HEK293 (cell line): ENCODE measurements around the gene MYH6.

Experiments used
- CTCF ChIA-PET: fragments of 350-600 bp; formaldehyde crosslinking; extraction: SDS; loops from one replicate; lab custom pipeline; 2021; ENCODE audit warnings: antibody characterized with exemption; lab: Yijun Ruan, JAX
- POLR2A ChIA-PET: fragments of 300-600 bp; formaldehyde crosslinking; extraction: SDS; loops from one replicate; lab custom pipeline; 2020; ENCODE audit warnings: antibody characterized with exemption, inconsistent platforms; lab: Yijun Ruan, JAX
- H3K27ac ChIP-seq: fragments of 200-500 bp; sonication (Bioruptor generic); 2 replicates; pipeline ENCODE4 v1.5.1; 2014; ENCODE audit warnings: low read depth, low read length, control low read depth, inconsistent platforms; ENCODE audit errors: extremely low read depth
- H3K36me3 ChIP-seq, 2 experiments: fragments of 200-500 bp in 1 of 2; sonication (Bioruptor generic) in 1 of 2; 1 replicate in 1 of 2; 2 replicates in 1 of 2; pipeline ENCODE4 v1.5.1; 2014 to 2017; ENCODE audit warnings: inconsistent platforms in 2 of 2, low read length in 2 of 2; ENCODE audit not compliant: control insufficient read depth in 2 of 2, insufficient read depth in 1 of 2
- H3K4me1 ChIP-seq: fragments of 200-500 bp; sonication (Bioruptor generic); 2 replicates; pipeline ENCODE4 v1.5.1; 2014; ENCODE audit warnings: mild to moderate bottlenecking, low read length, inconsistent platforms; ENCODE audit not compliant: control insufficient read depth, insufficient read depth
- H3K4me3 ChIP-seq: 2 replicates; pipeline ENCODE4 v1.5.1; 2011; ENCODE audit warnings: low read depth, mild to moderate bottlenecking, control low read depth, low read length, moderate library complexity
- H3K9me3 ChIP-seq: fragments of 200-500 bp; sonication (Bioruptor generic); 2 replicates; pipeline ENCODE4 v1.5.1; 2014; ENCODE audit warnings: low read depth, low read length, inconsistent platforms; ENCODE audit not compliant: control insufficient read depth, insufficient read depth
- BCL11A ChIP-seq: fragments of 450-650 bp; formaldehyde crosslinking; IDR thresholded peaks from 2 replicates; pipeline ENCODE4 v1.5.1; 2016; ENCODE audit warnings: low read depth, missing biosample characterization, missing genetic modification characterization
- GFI1B ChIP-seq: fragments of 450-650 bp; formaldehyde crosslinking; IDR thresholded peaks from 2 replicates; pipeline ENCODE4 v1.5.1; 2016; ENCODE audit warnings: missing biosample characterization, missing genetic modification characterization
- GLIS2 ChIP-seq: fragments of 450-650 bp; formaldehyde crosslinking; IDR thresholded peaks from 2 replicates; pipeline ENCODE4 v1.5.1; 2016; ENCODE audit warnings: missing biosample characterization, missing genetic modification characterization
- KLF7 ChIP-seq: fragments of 450-650 bp; formaldehyde crosslinking; IDR thresholded peaks from 2 replicates; pipeline ENCODE4 v1.5.1; 2016; ENCODE audit warnings: missing biosample characterization, missing genetic modification characterization, borderline replicate concordance
- SCRT2 ChIP-seq: fragments of 450-650 bp; formaldehyde crosslinking; IDR thresholded peaks from 2 replicates; pipeline ENCODE4 v1.5.1; 2016; ENCODE audit warnings: missing biosample characterization, missing genetic modification characterization
- WT1 ChIP-seq: fragments of 450-650 bp; formaldehyde crosslinking; IDR thresholded peaks from 2 replicates; pipeline ENCODE4 v1.5.1; 2016; ENCODE audit warnings: missing biosample characterization, missing genetic modification characterization
- YY1 ChIP-seq: fragments of 450-650 bp; formaldehyde crosslinking; IDR thresholded peaks from 2 replicates; pipeline ENCODE4 v1.5.1; 2018; ENCODE audit warnings: missing biosample characterization, missing genetic modification characterization
- ZBTB17 ChIP-seq: fragments of 450-650 bp; formaldehyde crosslinking; IDR thresholded peaks from 2 replicates; pipeline ENCODE4 v1.5.1; 2016; ENCODE audit warnings: missing biosample characterization, missing genetic modification characterization
- ZEB2 ChIP-seq: fragments of 450-650 bp; formaldehyde crosslinking; IDR thresholded peaks from 2 replicates; pipeline ENCODE4 v1.5.1; 2016; ENCODE audit warnings: missing biosample characterization, missing genetic modification characterization
- ZNF155 ChIP-seq: fragments of 450-650 bp; formaldehyde crosslinking; IDR thresholded peaks from 2 replicates; pipeline ENCODE4 v1.5.1; 2016; ENCODE audit warnings: missing biosample characterization, missing genetic modification characterization
- ZNF239 ChIP-seq: fragments of 450-650 bp; formaldehyde crosslinking; IDR thresholded peaks from 2 replicates; pipeline ENCODE4 v1.5.1; 2016; ENCODE audit warnings: missing biosample characterization, missing genetic modification characterization
- ZNF274 ChIP-seq, 2 experiments: fragments of 200-500 bp in 1 of 2; fragments of 450-650 bp in 1 of 2; sonication (Bioruptor generic) in 1 of 2; formaldehyde crosslinking in 1 of 2; IDR thresholded peaks; 2 replicates each; pipeline versions ENCODE4 v1.5.1 to v1.6.1; 2014 to 2016; ENCODE audit warnings: borderline replicate concordance in 1 of 2, inconsistent platforms in 1 of 2, low read length in 1 of 2, missing biosample characterization in 1 of 2, missing genetic modification characterization in 1 of 2
- ZNF37A ChIP-seq: fragments of 450-650 bp; IDR thresholded peaks from 2 replicates; pipeline ENCODE4 v1.5.1; 2018; ENCODE audit warnings: missing biosample characterization, missing genetic modification characterization
- ZNF423 ChIP-seq: fragments of 450-650 bp; formaldehyde crosslinking; IDR thresholded peaks from 2 replicates; pipeline ENCODE4 v1.5.1; 2016; ENCODE audit warnings: missing biosample characterization, missing genetic modification characterization
- ZNF433 ChIP-seq: fragments of 450-650 bp; formaldehyde crosslinking; IDR thresholded peaks from 2 replicates; pipeline ENCODE4 v1.5.1; 2016; ENCODE audit warnings: missing biosample characterization, missing genetic modification characterization, low read depth
- ZNF473 ChIP-seq: fragments of 450-650 bp; formaldehyde crosslinking; IDR thresholded peaks from 2 replicates; pipeline ENCODE4 v1.5.1; 2017; ENCODE audit warnings: missing biosample characterization, missing genetic modification characterization
- ZNF510 ChIP-seq: fragments of 450-650 bp; formaldehyde crosslinking; IDR thresholded peaks from 2 replicates; pipeline ENCODE4 v1.5.1; 2018; ENCODE audit warnings: mild to moderate bottlenecking, missing genetic modification characterization, missing biosample characterization; ENCODE audit not compliant: insufficient replicate concordance
- ZNF529 ChIP-seq: fragments of 450-650 bp; formaldehyde crosslinking; IDR thresholded peaks from 2 replicates; pipeline ENCODE4 v1.5.1; 2017; ENCODE audit warnings: missing genetic modification characterization, missing biosample characterization; ENCODE audit not compliant: insufficient replicate concordance
- ZNF555 ChIP-seq: fragments of 450-650 bp; formaldehyde crosslinking; conservative IDR thresholded peaks from 2 replicates; pipeline ENCODE4 v1.5.1; 2017; ENCODE audit warnings: missing biosample characterization, mild to moderate bottlenecking, missing genetic modification characterization, inconsistent platforms
- ZNF571 ChIP-seq: fragments of 450-650 bp; formaldehyde crosslinking; IDR thresholded peaks from 2 replicates; pipeline ENCODE4 v1.5.0; 2017; ENCODE audit warnings: missing biosample characterization, missing genetic modification characterization
- ZNF777 ChIP-seq: fragments of 450-650 bp; formaldehyde crosslinking; IDR thresholded peaks from 2 replicates; pipeline ENCODE4 v1.5.1; 2017; ENCODE audit warnings: missing biosample characterization, missing genetic modification characterization, borderline replicate concordance
- TF ChIP-seq, protein P1 (sequence below): fragments of 450-650 bp; formaldehyde crosslinking; IDR thresholded peaks from 2 replicates; pipeline ENCODE4 v1.5.1; 2017; ENCODE audit warnings: missing biosample characterization, missing genetic modification characterization
- TF ChIP-seq, protein P2 (sequence below): fragments of 450-650 bp; formaldehyde crosslinking; conservative IDR thresholded peaks from 2 replicates; pipeline ENCODE4 v1.5.1; 2016; ENCODE audit warnings: low read depth, missing biosample characterization, missing genetic modification characterization
- TF ChIP-seq, protein P3 (sequence below): IDR thresholded peaks from 2 replicates; pipeline ENCODE4 v1.6.1; 2011; ENCODE audit warnings: mild to moderate bottlenecking, low read depth, low read length, borderline replicate concordance

Gene MYH6

DNA sequence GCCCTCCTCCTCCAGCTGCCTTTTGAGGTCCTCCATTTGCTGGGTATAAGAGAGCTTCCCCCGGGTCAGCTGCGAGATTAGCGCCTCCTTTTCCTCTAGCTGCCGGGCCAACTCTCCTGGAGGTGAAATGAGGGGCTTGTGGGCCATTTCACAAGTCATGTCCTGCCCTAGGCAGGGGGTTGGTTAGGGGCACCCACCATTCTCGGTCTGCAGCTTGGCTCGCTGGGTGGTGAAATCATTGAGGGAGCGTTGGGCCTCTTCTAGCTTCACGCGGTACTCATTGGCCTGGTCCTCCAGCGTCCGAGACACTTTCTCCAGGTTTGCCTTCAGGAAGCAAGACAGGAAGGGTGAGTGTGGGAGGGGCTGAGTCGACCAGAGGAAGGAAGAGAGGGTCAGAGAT, 18.7 kb downstream of the MYH6 start (continued):
- no peak for TF ChIP-seq ZNF433 (tag by site-specific recombination)
- no peak for TF ChIP-seq ZEB2 (tag by site-specific recombination)
- TF ChIP-seq GLIS2 (tag by site-specific recombination) = no peak
- no peak for TF ChIP-seq WT1
- no peak for TF ChIP-seq KLF7
- TF ChIP-seq ZNF529 (tag by site-specific recombination) = no peak
- no peak for TF ChIP-seq ZNF37A (tag by site-specific recombination)

DNA sequence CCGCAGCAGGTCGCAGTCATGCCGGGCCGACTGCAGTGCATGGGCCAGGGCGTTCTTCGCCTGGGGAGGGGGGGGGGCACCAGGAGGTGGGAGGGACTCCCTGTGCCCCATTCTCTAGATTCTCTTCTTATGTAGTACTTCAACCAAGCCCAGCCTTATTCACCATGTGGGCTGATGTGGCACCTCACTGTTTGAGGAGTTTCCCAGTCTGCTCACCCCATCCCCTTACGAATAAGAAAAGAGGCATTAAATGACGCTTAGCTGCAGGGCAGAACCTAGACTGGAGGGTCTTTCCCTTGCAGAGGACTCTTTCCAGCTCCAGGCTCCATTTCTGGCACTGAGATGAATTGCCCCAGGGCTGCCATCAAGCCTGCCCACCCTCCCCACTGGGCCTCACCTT, 19.1 kb downstream of the MYH6 start:
- CTCF ChIA-PET = interaction anchor here (0.8 to 7.1 kb wide), 2 partner anchors 9 to 833 kb away, joined by 6 to 34 read pairs; no protein-coding TSS in a partner anchor
- no peaks in the 10 kb centered on the region for H3K9me3 ChIP-seq
- no peak for TF ChIP-seq ZNF155 (tag by site-specific recombination)
- TF ChIP-seq, protein P1, sequence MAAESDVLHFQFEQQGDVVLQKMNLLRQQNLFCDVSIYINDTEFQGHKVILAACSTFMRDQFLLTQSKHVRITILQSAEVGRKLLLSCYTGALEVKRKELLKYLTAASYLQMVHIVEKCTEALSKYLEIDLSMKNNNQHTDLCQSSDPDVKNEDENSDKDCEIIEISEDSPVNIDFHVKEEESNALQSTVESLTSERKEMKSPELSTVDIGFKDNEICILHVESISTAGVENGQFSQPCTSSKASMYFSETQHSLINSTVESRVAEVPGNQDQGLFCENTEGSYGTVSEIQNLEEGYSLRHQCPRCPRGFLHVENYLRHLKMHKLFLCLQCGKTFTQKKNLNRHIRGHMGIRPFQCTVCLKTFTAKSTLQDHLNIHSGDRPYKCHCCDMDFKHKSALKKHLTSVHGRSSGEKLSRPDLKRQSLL (tag by site-specific recombination) = no peak
- TF ChIP-seq ZNF239 = no peak
- TF ChIP-seq ZNF571 = no peak
- TF ChIP-seq ZNF777 (tag by site-specific recombination) = no peak
- no peak for TF ChIP-seq YY1 (tag by site-specific recombination)
- TF ChIP-seq, protein P2, sequence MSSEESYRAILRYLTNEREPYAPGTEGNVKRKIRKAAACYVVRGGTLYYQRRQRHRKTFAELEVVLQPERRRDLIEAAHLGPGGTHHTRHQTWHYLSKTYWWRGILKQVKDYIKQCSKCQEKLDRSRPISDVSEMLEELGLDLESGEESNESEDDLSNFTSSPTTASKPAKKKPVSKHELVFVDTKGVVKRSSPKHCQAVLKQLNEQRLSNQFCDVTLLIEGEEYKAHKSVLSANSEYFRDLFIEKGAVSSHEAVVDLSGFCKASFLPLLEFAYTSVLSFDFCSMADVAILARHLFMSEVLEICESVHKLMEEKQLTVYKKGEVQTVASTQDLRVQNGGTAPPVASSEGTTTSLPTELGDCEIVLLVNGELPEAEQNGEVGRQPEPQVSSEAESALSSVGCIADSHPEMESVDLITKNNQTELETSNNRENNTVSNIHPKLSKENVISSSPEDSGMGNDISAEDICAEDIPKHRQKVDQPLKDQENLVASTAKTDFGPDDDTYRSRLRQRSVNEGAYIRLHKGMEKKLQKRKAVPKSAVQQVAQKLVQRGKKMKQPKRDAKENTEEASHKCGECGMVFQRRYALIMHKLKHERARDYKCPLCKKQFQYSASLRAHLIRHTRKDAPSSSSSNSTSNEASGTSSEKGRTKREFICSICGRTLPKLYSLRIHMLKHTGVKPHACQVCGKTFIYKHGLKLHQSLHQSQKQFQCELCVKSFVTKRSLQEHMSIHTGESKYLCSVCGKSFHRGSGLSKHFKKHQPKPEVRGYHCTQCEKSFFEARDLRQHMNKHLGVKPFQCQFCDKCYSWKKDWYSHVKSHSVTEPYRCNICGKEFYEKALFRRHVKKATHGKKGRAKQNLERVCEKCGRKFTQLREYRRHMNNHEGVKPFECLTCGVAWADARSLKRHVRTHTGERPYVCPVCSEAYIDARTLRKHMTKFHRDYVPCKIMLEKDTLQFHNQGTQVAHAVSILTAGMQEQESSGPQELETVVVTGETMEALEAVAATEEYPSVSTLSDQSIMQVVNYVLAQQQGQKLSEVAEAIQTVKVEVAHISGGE (tag by site-specific recombination) = no peak
- TF ChIP-seq BCL11A (tag by site-specific recombination) = no peak
- no peak for TF ChIP-seq ZNF423 (tag by site-specific recombination)
- TF ChIP-seq ZNF473 (tag by site-specific recombination) = no peak
- no peak for TF ChIP-seq SCRT2 (tag by site-specific recombination)
- TF ChIP-seq ZBTB17 = no peak
- no peak for TF ChIP-seq GFI1B (tag by site-specific recombination)
- TF ChIP-seq ZNF555 = no peak
- no peak for TF ChIP-seq ZNF510 (tag by site-specific recombination)
- TF ChIP-seq, protein P3, sequence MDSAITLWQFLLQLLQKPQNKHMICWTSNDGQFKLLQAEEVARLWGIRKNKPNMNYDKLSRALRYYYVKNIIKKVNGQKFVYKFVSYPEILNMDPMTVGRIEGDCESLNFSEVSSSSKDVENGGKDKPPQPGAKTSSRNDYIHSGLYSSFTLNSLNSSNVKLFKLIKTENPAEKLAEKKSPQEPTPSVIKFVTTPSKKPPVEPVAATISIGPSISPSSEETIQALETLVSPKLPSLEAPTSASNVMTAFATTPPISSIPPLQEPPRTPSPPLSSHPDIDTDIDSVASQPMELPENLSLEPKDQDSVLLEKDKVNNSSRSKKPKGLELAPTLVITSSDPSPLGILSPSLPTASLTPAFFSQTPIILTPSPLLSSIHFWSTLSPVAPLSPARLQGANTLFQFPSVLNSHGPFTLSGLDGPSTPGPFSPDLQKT = no peak
- no peak for TF ChIP-seq ZNF274 (IDR thresholded peaks at IDR 0.05; ENCODE audit: low read length)
- TF ChIP-seq ZNF274 (tag by site-specific recombination; IDR thresholded peaks at IDR 0.05; ENCODE audit: borderline replicate concordance) = no peak
- TF ChIP-seq GLIS2 (tag by site-specific recombination) = no peak
- TF ChIP-seq, all 188 proteins: peak for 0
- POLR2A ChIA-PET = no interaction called here
- no peak overlapping the region for H3K4me3 ChIP-seq
- H3K27ac ChIP-seq = no peak overlapping the region
- H3K4me1 ChIP-seq = no peaks in the 10 kb centered on the region
- no peaks in the 10 kb centered on the region for H3K36me3 ChIP-seq
